ENCODE results near the gene SURF1.

The SURF1 gene

DNA sequence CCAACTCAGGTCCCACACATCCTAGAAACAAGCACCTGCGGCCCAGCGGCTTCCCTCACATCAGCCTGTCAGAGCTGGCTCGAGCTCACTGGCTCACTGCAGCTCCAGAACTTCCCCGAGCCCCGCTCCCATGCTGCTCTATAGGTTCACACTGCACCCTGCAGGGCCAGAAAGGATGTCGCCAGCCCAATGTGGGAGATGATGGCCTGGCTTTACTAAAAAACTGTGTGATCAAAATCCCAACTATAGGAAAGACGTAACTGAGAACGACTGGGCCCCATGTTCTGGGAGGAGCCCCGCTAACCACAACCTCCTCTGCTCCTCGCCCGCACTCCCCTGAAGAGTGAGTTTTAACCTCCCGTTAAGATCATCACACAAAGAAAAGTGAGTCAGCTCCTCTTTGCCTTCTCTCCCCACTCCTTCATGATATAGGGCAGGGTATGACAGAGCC is 15.0 kb upstream of the SURF1 start:
- Histone ChIP-seq H3K9me3 (ENCODE audit: low read length) (no peaks in the 10 kb centered on the region), H3K4me1 (ENCODE audit: insufficient read depth, low read length, severe bottlenecking) (peaks cover 37% of the 10 kb centered on the region), H3K9ac (ENCODE audit: low read length) (peak overlapping the region; percentile 43; the same call in 1 of the 2 replicates), H3K79me2 (ENCODE audit: insufficient read depth, low read length) (peaks cover 28% of the 10 kb centered on the region), H3K4me3 (ENCODE audit: low read depth, low read length, poor library complexity, severe bottlenecking) (peak overlapping the region; percentile 18), H4K20me1 (ENCODE audit: insufficient read depth, low read length) (no peaks in the 10 kb centered on the region), H3K9me2 (ENCODE audit: low read depth, low read length) (no peaks in the 10 kb centered on the region), H3K36me3 (ENCODE audit: insufficient read depth, low read length) (peaks cover 29% of the 10 kb centered on the region), H2AFZ (ENCODE audit: low read length) (no peak overlapping the region), H3K4me2 (ENCODE audit: low read length) (peak overlapping the region; percentile 50), H3K27ac (ENCODE audit: low read depth, low read length, poor library complexity, severe bottlenecking) (peak overlapping the region; percentile 52), H3K27me3 (ENCODE audit: insufficient read depth, low read length) (no peaks in the 10 kb centered on the region), H3F3A (ENCODE audit: insufficient read depth, low read length) (no peaks in the 10 kb centered on the region)
- TF ChIP-seq EZH2 (IDR thresholded peaks at IDR 0.05; ENCODE audit: borderline replicate concordance, low read length) = no peak
- TF ChIP-seq, protein P1, sequence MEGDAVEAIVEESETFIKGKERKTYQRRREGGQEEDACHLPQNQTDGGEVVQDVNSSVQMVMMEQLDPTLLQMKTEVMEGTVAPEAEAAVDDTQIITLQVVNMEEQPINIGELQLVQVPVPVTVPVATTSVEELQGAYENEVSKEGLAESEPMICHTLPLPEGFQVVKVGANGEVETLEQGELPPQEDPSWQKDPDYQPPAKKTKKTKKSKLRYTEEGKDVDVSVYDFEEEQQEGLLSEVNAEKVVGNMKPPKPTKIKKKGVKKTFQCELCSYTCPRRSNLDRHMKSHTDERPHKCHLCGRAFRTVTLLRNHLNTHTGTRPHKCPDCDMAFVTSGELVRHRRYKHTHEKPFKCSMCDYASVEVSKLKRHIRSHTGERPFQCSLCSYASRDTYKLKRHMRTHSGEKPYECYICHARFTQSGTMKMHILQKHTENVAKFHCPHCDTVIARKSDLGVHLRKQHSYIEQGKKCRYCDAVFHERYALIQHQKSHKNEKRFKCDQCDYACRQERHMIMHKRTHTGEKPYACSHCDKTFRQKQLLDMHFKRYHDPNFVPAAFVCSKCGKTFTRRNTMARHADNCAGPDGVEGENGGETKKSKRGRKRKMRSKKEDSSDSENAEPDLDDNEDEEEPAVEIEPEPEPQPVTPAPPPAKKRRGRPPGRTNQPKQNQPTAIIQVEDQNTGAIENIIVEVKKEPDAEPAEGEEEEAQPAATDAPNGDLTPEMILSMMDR (IDR thresholded peaks at IDR 0.05; ENCODE audit: low read length) = peak; percentile 23; the same call in 1 of the 2 replicates

DNA sequence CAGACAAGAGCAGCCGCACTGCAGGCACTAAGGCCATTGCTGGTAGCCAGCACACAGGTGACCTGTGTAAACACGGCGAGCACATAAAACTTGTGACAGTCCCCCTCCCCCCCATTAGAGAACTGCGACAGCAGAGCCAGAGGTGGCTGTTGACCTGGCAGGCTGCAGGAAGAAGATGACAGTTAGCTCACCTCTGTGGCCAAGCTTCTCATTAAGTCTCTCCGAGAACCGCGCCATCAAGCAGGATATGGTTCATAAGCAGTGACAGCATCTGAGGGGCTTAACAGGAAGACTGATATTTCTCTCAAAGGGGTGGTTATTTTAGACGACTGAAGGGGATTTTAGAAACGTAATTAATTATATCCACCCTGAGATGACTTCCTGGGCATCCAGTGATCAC is 14.4 kb upstream of the SURF1 start:
- H3K79me2 ChIP-seq (ENCODE audit: insufficient read depth, low read length) = peaks cover 28% of the 10 kb centered on the region
- peak overlapping the region; percentile 52 for H3K27ac ChIP-seq (ENCODE audit: low read depth, low read length, poor library complexity, severe bottlenecking)
- H3F3A ChIP-seq (ENCODE audit: insufficient read depth, low read length) = no peaks in the 10 kb centered on the region
- no peaks in the 10 kb centered on the region for H3K27me3 ChIP-seq (ENCODE audit: insufficient read depth, low read length)
- TF ChIP-seq, protein P1 (IDR thresholded peaks at IDR 0.05; ENCODE audit: low read length) = no peak
- no peak for TF ChIP-seq EZH2 (IDR thresholded peaks at IDR 0.05; ENCODE audit: borderline replicate concordance, low read length)
- H4K20me1 ChIP-seq (ENCODE audit: insufficient read depth, low read length) = no peaks in the 10 kb centered on the region
- peak overlapping the region; percentile 43; the same call in 1 of the 2 replicates for H3K9ac ChIP-seq (ENCODE audit: low read length)
- H3K4me3 ChIP-seq (ENCODE audit: low read depth, low read length, poor library complexity, severe bottlenecking) = peak overlapping the region; percentile 18
- H3K9me2 ChIP-seq (ENCODE audit: low read depth, low read length) = no peaks in the 10 kb centered on the region
- H2AFZ ChIP-seq (ENCODE audit: low read length) = no peak overlapping the region
- H3K9me3 ChIP-seq (ENCODE audit: low read length) = no peaks in the 10 kb centered on the region
- peaks cover 36% of the 10 kb centered on the region for H3K4me1 ChIP-seq (ENCODE audit: insufficient read depth, low read length, severe bottlenecking)
- H3K36me3 ChIP-seq (ENCODE audit: insufficient read depth, low read length) = peaks cover 35% of the 10 kb centered on the region
- peak overlapping the region; percentile 50; the same call in 1 of the 2 replicates for H3K4me2 ChIP-seq (ENCODE audit: low read length)

DNA sequence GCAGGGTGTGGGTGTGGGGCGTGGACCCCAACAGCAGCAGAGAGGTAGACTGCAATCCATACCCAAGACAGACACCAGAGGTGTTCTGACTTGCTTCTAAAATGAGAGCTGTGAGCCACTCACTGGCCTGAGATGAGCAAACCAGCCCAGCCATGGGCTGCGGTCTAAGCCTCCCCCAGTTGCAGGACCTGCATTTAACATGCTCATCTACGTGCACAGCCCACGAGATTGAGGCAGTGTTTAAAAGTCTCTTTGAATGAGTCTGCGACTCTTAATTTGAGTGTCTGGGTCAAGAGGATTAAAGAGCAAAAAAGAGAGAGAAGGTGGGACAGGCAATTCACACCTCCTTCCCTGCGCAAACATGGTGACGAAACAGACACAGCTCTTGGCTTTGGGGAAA is 13.6 kb upstream of the SURF1 start:
- Histone ChIP-seq H3F3A (ENCODE audit: insufficient read depth, low read length) (no peaks in the 10 kb centered on the region), H3K27me3 (ENCODE audit: insufficient read depth, low read length) (no peaks in the 10 kb centered on the region), H2AFZ (ENCODE audit: low read length) (no peak overlapping the region), H3K27ac (ENCODE audit: low read depth, low read length, poor library complexity, severe bottlenecking) (no peak overlapping the region), H4K20me1 (ENCODE audit: insufficient read depth, low read length) (no peaks in the 10 kb centered on the region), H3K9ac (ENCODE audit: low read length) (no peak overlapping the region), H3K79me2 (ENCODE audit: insufficient read depth, low read length) (peaks cover 21% of the 10 kb centered on the region), H3K36me3 (ENCODE audit: insufficient read depth, low read length) (peaks cover 42% of the 10 kb centered on the region), H3K4me2 (ENCODE audit: low read length) (peak overlapping the region; percentile 4; the same call in 1 of the 2 replicates), H3K9me3 (ENCODE audit: low read length) (no peaks in the 10 kb centered on the region), H3K4me1 (ENCODE audit: insufficient read depth, low read length, severe bottlenecking) (peaks cover 35% of the 10 kb centered on the region), H3K9me2 (ENCODE audit: low read depth, low read length) (no peaks in the 10 kb centered on the region), H3K4me3 (ENCODE audit: low read depth, low read length, poor library complexity, severe bottlenecking) (no peak overlapping the region)
- TF ChIP-seq EZH2 (IDR thresholded peaks at IDR 0.05; ENCODE audit: borderline replicate concordance, low read length) = no peak
- TF ChIP-seq, protein P1 (IDR thresholded peaks at IDR 0.05; ENCODE audit: low read length) = no peak

All from OCI-LY1 (cell line).